C4-2B (cell line): ENCODE data around the gene OR5K2.

Source experiments
- H3K27ac ChIP-seq: fragments of 450-650 bp; 2 replicates; pipeline ENCODE4 v1.5.1; 2017
- CTCF ChIP-seq: fragments of 450-650 bp; conservative IDR thresholded peaks from 2 replicates; pipeline ENCODE4 v1.5.1; 2017; ENCODE audit warnings: mild to moderate bottlenecking
- ZFX ChIP-seq: fragments of 450-650 bp; IDR thresholded peaks from 2 replicates; pipeline ENCODE4 v1.6.1; 2017

OR5K2 gene

GRCh38 chr3:98462901-98463300, 34.6 kb upstream of the OR5K2 start, which contains the start of gene OR5K1:
Gene OR5K1 (plus strand): TSS chr3:98463201. CDS start chr3:98469577, 6,376 bp downstream.
- H3K27ac ChIP-seq = no peak within 1 kb of the TSS
- no peak for TF ChIP-seq ZFX
- no peak for TF ChIP-seq CTCF

GRCh38 chr3:98482717-98483482, 14.6 kb upstream of the OR5K2 start:
- TF ChIP-seq CTCF (no peak), ZFX (no peak)
- no peak overlapping the region for H3K27ac ChIP-seq

- TF ChIP-seq CTCF = no peak
- no peak for TF ChIP-seq ZFX
- no peak overlapping the region for H3K27ac ChIP-seq
These were observed 13.9 kb upstream of the OR5K2 start for GRCh38 chr3:98483626-98484025.

- no peak overlapping the region for H3K27ac ChIP-seq
- TF ChIP-seq CTCF = no peak
- no peak for TF ChIP-seq ZFX
These were observed 2.5 kb downstream of the OR5K2 start for GRCh38 chr3:98500019-98500418.

- H3K27ac ChIP-seq = no peak overlapping the region
- TF ChIP-seq ZFX = no peak
- no peak for TF ChIP-seq CTCF
These were observed 3.8 kb downstream of the OR5K2 start for GRCh38 chr3:98501270-98501669.

GRCh38 chr3:98501863-98502576, 4.5 kb downstream of the OR5K2 start:
- no peak overlapping the region for H3K27ac ChIP-seq
- TF ChIP-seq ZFX = no peak

- TF ChIP-seq ZFX (no peak), CTCF (no peak)
- H3K27ac ChIP-seq = no peak overlapping the region
These were observed 7.1 kb downstream of the OR5K2 start for GRCh38 chr3:98504539-98504938.
